OCI-LY7 (cell line): ENCODE data around the gene MAPT.

Experiments used
- CTCF ChIP-seq: fragments of 200-600 bp; sonication (generic); conservative IDR thresholded peaks from 2 replicates; pipeline ENCODE4 v1.5.1; 2014; ENCODE audit warnings: mild to moderate bottlenecking, antibody characterized with exemption, low read length, moderate library complexity, mixed read lengths
- EZH2phosphoT487 ChIP-seq: fragments of 200-600 bp; sonication (generic); IDR thresholded peaks from 2 replicates; pipeline ENCODE4 v1.6.1; 2018; ENCODE audit warnings: low read depth, borderline replicate concordance, mild to moderate bottlenecking, mixed run types, antibody characterized with exemption, low read length, moderate library complexity, mixed read lengths

GRCh38 chr17:46042246-46042645 lies 147.9 kb downstream of the MAPT start:
- TF ChIP-seq CTCF = no peak
- no peak for TF ChIP-seq EZH2phosphoT487
